ENCODE data around the gene CXCL1.

The CXCL1 gene

DNA sequence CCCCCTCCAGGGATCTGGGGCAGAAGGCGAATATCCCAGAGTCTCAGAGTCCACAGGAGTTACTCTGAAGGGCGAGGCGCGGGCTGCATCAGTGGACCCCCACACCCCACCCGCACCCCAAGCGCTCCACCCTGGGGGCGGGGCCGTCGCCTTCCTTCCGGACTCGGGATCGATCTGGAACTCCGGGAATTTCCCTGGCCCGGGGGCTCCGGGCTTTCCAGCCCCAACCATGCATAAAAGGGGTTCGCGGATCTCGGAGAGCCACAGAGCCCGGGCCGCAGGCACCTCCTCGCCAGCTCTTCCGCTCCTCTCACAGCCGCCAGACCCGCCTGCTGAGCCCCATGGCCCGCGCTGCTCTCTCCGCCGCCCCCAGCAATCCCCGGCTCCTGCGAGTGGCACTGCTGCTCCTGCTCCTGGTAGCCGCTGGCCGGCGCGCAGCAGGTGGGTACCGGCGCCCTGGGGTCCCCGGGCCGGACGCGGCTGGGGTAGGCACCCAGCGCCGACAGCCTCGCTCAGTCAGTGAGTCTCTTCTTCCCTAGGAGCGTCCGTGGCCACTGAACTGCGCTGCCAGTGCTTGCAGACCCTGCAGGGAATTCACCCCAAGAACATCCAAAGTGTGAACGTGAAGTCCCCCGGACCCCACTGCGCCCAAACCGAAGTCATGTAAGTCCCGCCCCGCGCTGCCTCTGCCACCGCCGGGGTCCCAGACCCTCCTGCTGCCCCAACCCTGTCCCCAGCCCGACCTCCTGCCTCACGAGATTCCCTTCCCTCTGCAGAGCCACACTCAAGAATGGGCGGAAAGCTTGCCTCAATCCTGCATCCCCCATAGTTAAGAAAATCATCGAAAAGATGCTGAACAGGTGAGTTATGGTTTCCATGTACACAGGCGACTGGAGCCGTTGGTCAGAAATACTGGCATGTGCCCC is at the start of gene CXCL1:
CXCL1 (plus strand) TSS at position 264 of the 926 bp plus-strand sequence; CDS start at position 342, 78 bp downstream.
- no peak for DNase-seq (ENCODE audit: low read depth in 2 of 2)

DNA sequence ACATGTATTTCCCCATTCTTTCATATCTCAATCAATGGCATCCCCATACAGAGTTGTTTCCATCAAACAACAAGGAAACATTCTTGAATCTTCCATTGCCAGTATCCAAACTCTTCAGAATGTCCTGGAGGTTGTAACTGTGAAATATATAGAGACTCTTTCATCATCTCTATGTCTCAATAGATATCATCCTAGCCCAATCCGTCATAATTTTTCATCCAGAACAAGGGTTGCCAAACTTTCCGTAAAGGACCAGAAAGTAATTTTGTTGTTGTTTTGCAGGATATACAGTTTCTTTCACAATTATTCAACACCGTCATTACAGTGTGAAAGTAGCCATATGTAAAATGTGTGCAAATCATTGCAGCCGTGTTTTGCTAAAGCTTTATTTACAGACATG is 47.9 kb upstream of the CXCL1 start:
- DNase-seq (ENCODE audit: low read depth in 2 of 2), result no peak

DNA sequence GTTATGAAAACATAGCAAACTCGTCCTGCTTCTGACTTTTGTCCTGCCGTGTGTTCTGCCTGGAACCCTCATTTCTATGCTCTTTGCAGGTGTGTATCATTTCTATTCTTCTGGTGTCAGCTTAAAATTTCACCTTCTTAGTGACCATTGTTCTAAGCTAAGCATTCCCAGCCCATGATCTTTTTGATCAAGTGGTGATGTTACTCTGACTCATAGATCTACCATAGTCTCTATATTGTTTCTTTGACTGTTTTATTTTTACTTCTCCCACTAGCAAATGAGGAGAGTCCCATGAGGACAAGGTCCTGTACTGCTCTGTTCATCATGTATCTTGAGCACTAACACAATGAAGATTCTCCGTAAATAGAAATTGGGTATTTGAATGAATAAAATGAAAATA is 46.8 kb upstream of the CXCL1 start:
- no peak for DNase-seq (ENCODE audit: low read depth in 2 of 2)

DNA sequence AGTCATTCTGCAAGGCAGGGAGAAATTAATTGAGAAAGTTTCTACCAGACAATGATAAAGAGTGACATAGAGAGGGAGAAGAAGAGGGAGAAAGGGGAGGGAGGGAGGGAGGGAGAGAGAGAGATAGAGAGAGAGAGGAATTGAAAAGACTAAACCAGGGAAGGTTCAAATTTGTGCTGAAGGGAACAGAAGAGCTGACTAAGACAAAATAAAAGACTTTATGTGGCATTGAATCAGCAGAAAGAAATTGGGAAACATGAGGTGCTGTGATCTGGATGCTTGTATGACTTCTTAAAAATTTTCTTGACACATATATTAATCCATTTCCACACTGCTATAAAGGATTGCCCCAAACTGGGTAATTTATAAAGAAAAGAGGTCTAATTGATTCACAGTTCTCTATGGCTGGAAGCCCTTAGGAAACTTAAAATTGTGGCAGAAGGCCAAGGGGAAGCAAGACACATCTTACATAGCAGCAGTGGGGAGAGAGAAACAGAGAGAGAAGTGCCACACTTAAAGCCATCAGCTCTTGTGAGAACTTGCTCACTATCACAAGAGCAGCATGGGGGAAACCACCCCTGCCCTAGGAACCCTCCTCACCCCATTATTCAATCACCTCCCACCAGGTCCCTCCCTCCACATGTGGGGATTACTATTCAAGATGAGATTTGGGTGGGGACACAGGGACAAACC is 46.2 kb upstream of the CXCL1 start:
- no peak for DNase-seq (ENCODE audit: low read depth in 2 of 2)

- DNase-seq (ENCODE audit: low read depth in 2 of 2), result no peak
Measured at GRCh38 chr4:73823760-73824159, 45.4 kb upstream of the CXCL1 start.

- no peak for DNase-seq (ENCODE audit: low read depth in 2 of 2)
Measured at GRCh38 chr4:73828956-73829355, 40.2 kb upstream of the CXCL1 start.

- no peak for DNase-seq (ENCODE audit: low read depth in 2 of 2)
Measured at GRCh38 chr4:73831569-73831968, 37.6 kb upstream of the CXCL1 start.

- no peak for DNase-seq (ENCODE audit: low read depth in 2 of 2)
Measured at GRCh38 chr4:73832651-73833237, 36.4 kb upstream of the CXCL1 start.

- no peak for DNase-seq (ENCODE audit: low read depth in 2 of 2)
Measured at GRCh38 chr4:73836373-73837279, 32.6 kb upstream of the CXCL1 start, which contains the start of gene CXCL6. CXCL6 (plus strand) TSS chr4:73836678; CDS start chr4:73836751, 73 bp downstream.

DNA sequence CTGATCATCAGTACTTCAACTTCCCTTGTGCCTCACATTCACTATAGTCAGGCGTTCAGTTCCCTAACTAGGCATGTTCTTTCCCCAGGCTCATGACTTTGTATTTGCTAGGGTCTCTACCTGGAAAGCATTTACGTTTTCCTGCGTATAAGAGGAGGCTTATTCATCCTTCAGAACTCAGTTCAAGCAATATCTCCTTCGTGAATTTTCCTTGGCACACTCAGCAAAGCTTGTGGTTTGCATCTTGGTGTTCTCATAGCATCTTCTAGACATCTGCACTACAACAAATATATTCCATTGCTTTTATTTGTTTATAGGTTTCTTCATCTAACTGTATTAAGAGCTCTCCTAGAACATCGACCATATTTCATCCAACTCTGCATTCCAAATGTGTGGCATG is 30.1 kb upstream of the CXCL1 start:
- DNase-seq (ENCODE audit: low read depth in 2 of 2), result no peak

GRCh38 chr4:73839715-73840114 is 29.5 kb upstream of the CXCL1 start:
- no peak for DNase-seq (ENCODE audit: low read depth in 2 of 2)

- DNase-seq (ENCODE audit: low read depth in 2 of 2), result no peak
Measured at GRCh38 chr4:73841243-73841925, 27.8 kb upstream of the CXCL1 start.

- no peak for DNase-seq (ENCODE audit: low read depth in 2 of 2)
Measured at GRCh38 chr4:73842696-73843095, 26.5 kb upstream of the CXCL1 start.

DNA sequence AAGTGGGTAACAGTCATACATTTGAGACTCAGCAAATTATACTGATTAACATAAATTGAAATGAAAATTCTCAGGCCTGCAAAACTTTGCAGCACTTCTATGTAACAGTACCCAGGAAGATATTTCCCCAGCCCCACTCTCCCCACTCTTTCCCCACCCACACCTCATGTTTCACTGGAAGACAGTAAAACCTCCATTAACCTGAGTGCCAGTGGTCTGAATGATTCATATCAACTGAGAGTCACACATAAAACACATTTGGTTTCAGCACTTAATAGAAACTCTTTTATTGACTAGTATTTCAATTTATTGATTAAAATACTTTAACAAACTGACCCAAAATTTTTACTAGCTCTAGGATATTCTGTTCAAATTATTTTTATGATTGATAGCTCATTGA is 25.8 kb upstream of the CXCL1 start:
- DNase-seq (ENCODE audit: low read depth in 2 of 2), result no peak

DNA sequence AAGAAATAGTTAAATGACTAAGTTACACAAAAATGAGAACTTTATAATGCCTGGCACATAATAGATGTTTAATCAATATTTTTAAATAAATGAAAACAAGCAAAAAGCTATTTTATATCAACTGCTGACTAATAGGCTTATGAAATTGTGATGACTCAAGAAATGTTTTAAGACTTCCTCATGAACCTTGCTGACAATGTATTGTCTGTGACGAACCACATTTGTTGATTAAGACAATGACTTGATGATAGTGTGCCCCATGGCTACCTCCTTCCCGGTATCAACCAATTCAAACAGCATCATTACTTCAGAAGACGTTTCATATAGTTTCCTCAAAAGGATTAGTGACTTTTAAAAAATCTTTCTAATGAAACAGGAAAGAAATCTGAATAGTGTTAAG is 24.8 kb upstream of the CXCL1 start:
- DNase-seq (ENCODE audit: low read depth in 2 of 2), result no peak

GRCh38 chr4:73844806-73845205 is 24.4 kb upstream of the CXCL1 start:
- no peak for DNase-seq (ENCODE audit: low read depth in 2 of 2)

GRCh38 chr4:73847526-73848182 is 21.5 kb upstream of the CXCL1 start:
- DNase-seq (ENCODE audit: low read depth in 2 of 2), result no peak

DNA sequence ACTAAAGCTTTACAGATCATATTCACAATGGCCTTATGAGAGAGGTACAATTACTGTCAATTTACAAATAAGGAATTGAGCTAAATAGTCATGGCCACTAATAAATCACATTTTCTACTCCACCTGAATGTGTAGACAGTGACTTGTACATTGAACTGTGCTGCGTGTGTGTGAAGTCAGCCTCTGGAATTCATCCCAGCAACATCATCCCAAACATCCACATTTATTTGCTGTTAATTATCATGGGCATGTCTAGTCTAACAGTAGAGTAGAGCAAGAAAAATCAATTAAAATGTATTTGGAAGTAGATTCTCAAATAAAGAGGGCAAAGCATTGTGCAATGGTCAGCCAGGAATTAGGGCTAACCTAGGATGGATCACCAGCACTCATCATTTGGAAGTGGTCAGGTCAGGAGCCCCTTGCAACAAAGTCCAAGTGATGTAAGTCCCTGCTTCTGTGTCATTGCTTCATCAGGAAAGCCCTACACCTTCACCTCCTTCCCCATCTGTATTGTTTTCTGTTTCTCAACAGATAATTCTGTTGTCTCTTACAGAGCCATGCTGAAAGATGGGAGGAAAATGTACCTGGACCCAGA is 20.9 kb upstream of the CXCL1 start:
- no peak for DNase-seq (ENCODE audit: low read depth in 2 of 2)

DNA sequence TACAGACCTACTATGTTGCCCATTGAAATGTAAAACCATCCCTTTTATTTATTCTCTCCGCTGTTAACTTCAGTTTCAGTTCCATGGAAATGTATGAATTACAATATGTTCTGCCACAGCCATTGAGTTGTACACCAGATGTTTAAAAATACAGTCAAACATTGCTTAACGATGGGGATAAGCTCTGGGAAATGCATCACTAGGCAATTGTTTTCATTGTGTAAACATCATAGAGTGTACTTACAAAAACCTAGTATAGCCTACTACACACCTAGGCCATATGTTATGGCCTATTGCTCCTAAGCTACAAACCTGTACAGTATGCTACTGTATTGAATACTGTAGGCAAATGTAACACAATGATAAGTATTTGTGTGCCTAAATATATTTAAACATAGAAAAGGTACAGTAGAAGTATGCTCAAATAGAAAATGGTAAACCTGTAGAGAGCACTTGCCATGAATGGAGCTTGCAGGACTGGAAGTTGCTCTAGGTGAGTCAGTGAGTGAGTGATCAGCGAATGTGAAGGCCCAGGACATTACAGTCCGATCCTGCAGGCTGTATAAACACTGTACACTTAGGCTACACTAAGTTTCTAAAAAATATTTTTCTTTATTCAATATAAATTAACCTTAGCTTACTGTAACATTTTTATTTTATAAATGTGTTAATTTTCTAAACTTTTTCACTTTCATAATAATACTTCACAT is 18.8 kb upstream of the CXCL1 start:
- DNase-seq (ENCODE audit: low read depth in 2 of 2), result no peak
